VCaP (cell line): ENCODE results near the gene CAP2.
A peak's percentile ranks its signal among the peaks of the same experiment; 100 is the strongest.

ENCODE experiments used
- H3K27ac ChIP-seq: fragments of 450-650 bp; 2 replicates; pipeline ENCODE4 v1.5.1; 2017
- CTCF ChIP-seq: fragments of 450-650 bp; conservative IDR thresholded peaks from 2 replicates; pipeline ENCODE4 v1.5.1; 2017; ENCODE audit warnings: mild to moderate bottlenecking, moderate library complexity

Gene CAP2

GRCh38 chr6:17484201-17484849, 90.9 kb downstream of the CAP2 start:
- H3K27ac ChIP-seq = no peak overlapping the region
- no peak for TF ChIP-seq CTCF

GRCh38 chr6:17485181-17485580, 91.8 kb downstream of the CAP2 start:
- no peak for TF ChIP-seq CTCF
- no peak overlapping the region for H3K27ac ChIP-seq

GRCh38 chr6:17485946-17486345, 92.6 kb downstream of the CAP2 start:
- no peak for TF ChIP-seq CTCF
- H3K27ac ChIP-seq = no peak overlapping the region

GRCh38 chr6:17486680-17487079, 93.3 kb downstream of the CAP2 start:
- no peak for TF ChIP-seq CTCF
- no peak overlapping the region for H3K27ac ChIP-seq

GRCh38 chr6:17490724-17491123, 97.3 kb downstream of the CAP2 start:
- TF ChIP-seq CTCF = no peak
- H3K27ac ChIP-seq = peak overlapping the region; percentile 73

GRCh38 chr6:17491416-17492142, 98.2 kb downstream of the CAP2 start:
- no peak for TF ChIP-seq CTCF
- peak overlapping the region; percentile 73 for H3K27ac ChIP-seq

- peak overlapping the region; percentile 73 for H3K27ac ChIP-seq
Measured at GRCh38 chr6:17492350-17492749, 99.0 kb downstream of the CAP2 start.

More at GRCh38 chr6:17492350-17492749, 99.0 kb downstream of the CAP2 start:
- TF ChIP-seq CTCF = no peak
